Breast epithelium (tissue), 4 donors: Measurements from ENCODE around the gene TAF15. TPM values are rescaled to one million over a fixed set of nuclear protein-coding genes. Genes with fewer than 3 reads are reported as not detected.

ENCODE experiments used
- DNase-seq, 2 donors: peaks; one replicate each; pipeline ENCODE4 v3.0.0-alpha.2; 2019; ENCODE audit warnings: low spot score in 2 of 2
- H3K27ac ChIP-seq, 2 donors: fragments of 200-600 bp; sonication (generic) in 1 of 2; one replicate each; pipeline ENCODE4 v1.5.1; 2016 to 2019; ENCODE audit warnings: mild to moderate bottlenecking in 1 of 2
- H3K27me3 ChIP-seq, 2 donors: fragments of 200-600 bp; sonication (generic) in 1 of 2; one replicate each; pipeline versions ENCODE4 v1.5.1 to v1.6.0; 2017 to 2019; ENCODE audit warnings: control low read depth in 1 of 2, mild to moderate bottlenecking in 1 of 2
- H3K36me3 ChIP-seq: fragments of 200-600 bp; one replicate; pipeline ENCODE4 v1.5.1; 2019
- H3K4me1 ChIP-seq, 2 donors: fragments of 200-600 bp; sonication (generic); one replicate each; pipeline ENCODE4 v1.5.1; 2016 to 2019; ENCODE audit warnings: control low read depth in 1 of 2
- H3K4me3 ChIP-seq, 3 donors: fragments of 200-600 bp; sonication (generic); 1 replicate in 2 of 3; 2 replicates in 1 of 3; pipeline ENCODE4 v1.5.1; 2016 to 2019; ENCODE audit warnings: mild to moderate bottlenecking in 3 of 3, moderate library complexity in 2 of 3
- H3K9me3 ChIP-seq, 2 donors: fragments of 200-600 bp; sonication (generic) in 1 of 2; one replicate each; pipeline ENCODE4 v1.5.1; 2016 to 2019; ENCODE audit warnings: control low read depth in 1 of 2
- POLR2A ChIP-seq: fragments of 450-650 bp; IDR thresholded peaks from one replicate; pipeline ENCODE4 v1.6.1; 2016; ENCODE audit warnings: antibody characterized with exemption, mild to moderate bottlenecking, moderate library complexity
- POLR2AphosphoS5 ChIP-seq, 3 donors: sonication (generic); formaldehyde crosslinking; IDR thresholded peaks; one replicate each; pipeline ENCODE4 v1.6.1; 2017; ENCODE audit warnings: antibody characterized with exemption in 3 of 3
- intact Hi-C: fragments of 100-400 bp; cut with DNase I; formaldehyde crosslinking; loops from one replicate; pipeline ENCODE4 v1.15.1; 2023; ENCODE audit warnings: low total_unique reads
- total RNA-seq, 3 donors: library from RNA; depleted of rRNA; stranded (reverse); fragments of >200 nt; gene quantifications; one replicate each; pipeline ENCODE4 v1.1.0, GENCODE V29; 2016
- TF ChIP-seq, protein P1 (sequence below), 3 donors: fragments of 450-650 bp; IDR thresholded peaks; one replicate each; pipeline ENCODE4 v1.5.1; 2016 to 2017; ENCODE audit warnings: antibody characterized with exemption in 3 of 3, mild to moderate bottlenecking in 3 of 3, moderate library complexity in 3 of 3

The TAF15 gene
- total RNA-seq, 3 donors from 2014 or later = 65.5 to 76.8 (median 72.8) TPM

DNA sequence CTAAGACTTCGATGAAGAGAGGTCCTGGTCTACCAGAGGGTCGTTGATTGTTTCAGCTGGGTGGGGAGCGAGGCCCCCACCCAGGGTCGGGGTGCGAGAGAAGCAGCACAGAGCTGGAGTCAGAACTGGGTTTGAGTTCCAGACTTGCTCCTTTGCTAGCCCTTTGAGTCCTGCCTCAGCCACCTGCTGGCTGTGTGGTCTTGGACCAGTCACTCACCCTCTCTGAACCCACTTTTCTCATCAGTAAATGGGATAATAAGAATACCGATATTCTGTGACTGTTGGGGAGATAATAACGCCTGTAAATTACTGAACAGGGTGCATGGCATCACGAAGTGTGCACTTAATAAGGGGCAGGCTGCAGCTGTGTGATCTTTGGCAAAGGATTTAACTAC lies 13.4 kb upstream of the TAF15 start:
- H3K36me3 ChIP-seq = no peaks in the 10 kb centered on the region
- H3K27ac ChIP-seq = no peak overlapping the region
- intact Hi-C loops = no loop called here
- TF ChIP-seq POLR2A = no peak
- TF ChIP-seq, protein P1, sequence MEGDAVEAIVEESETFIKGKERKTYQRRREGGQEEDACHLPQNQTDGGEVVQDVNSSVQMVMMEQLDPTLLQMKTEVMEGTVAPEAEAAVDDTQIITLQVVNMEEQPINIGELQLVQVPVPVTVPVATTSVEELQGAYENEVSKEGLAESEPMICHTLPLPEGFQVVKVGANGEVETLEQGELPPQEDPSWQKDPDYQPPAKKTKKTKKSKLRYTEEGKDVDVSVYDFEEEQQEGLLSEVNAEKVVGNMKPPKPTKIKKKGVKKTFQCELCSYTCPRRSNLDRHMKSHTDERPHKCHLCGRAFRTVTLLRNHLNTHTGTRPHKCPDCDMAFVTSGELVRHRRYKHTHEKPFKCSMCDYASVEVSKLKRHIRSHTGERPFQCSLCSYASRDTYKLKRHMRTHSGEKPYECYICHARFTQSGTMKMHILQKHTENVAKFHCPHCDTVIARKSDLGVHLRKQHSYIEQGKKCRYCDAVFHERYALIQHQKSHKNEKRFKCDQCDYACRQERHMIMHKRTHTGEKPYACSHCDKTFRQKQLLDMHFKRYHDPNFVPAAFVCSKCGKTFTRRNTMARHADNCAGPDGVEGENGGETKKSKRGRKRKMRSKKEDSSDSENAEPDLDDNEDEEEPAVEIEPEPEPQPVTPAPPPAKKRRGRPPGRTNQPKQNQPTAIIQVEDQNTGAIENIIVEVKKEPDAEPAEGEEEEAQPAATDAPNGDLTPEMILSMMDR (IDR thresholded peaks at IDR 0.05) = no peak
- no peak for TF ChIP-seq POLR2AphosphoS5 (IDR thresholded peaks at IDR 0.05)
- DNase-seq = no peak
- H3K27me3 ChIP-seq = peaks cover 0 to 7% of the 10 kb centered on the region in 2 donors
- no peaks in the 10 kb centered on the region for H3K9me3 ChIP-seq
- peak overlapping the region; percentile 57 to 73 (median 64) for H3K4me3 ChIP-seq
- peaks cover 6% of the 10 kb centered on the region in 2 donors for H3K4me1 ChIP-seq

DNA sequence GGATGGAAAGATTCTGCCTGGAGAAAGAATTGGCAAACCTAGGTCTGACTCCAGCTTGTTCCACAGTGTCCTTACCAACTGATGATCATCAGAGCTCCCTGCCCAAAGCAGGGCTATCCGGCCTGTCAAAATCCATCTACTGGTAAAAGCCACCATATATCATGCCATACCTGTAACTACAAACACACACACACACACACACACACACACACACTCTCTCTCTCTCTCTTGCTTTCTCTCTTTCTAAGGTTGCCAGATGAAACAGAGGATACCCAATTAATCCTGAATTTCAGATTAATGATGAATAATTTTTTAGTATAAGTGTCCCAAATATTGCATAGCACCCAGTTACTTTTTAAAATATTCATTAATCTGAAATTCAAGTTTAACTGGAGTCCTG lies 12.3 kb upstream of the TAF15 start:
- no peaks in the 10 kb centered on the region for H3K36me3 ChIP-seq
- no peak overlapping the region for H3K4me3 ChIP-seq
- H3K27ac ChIP-seq = no peak overlapping the region
- peaks cover 0 to 7% of the 10 kb centered on the region in 2 donors for H3K27me3 ChIP-seq
- intact Hi-C loops = no loop called here
- no peak for DNase-seq
- H3K4me1 ChIP-seq = peaks cover 6% of the 10 kb centered on the region in 2 donors
- no peak for TF ChIP-seq POLR2AphosphoS5 (IDR thresholded peaks at IDR 0.05)
- TF ChIP-seq, protein P1 (IDR thresholded peaks at IDR 0.05) = no peak
- TF ChIP-seq POLR2A = no peak
- H3K9me3 ChIP-seq = no peaks in the 10 kb centered on the region

DNA sequence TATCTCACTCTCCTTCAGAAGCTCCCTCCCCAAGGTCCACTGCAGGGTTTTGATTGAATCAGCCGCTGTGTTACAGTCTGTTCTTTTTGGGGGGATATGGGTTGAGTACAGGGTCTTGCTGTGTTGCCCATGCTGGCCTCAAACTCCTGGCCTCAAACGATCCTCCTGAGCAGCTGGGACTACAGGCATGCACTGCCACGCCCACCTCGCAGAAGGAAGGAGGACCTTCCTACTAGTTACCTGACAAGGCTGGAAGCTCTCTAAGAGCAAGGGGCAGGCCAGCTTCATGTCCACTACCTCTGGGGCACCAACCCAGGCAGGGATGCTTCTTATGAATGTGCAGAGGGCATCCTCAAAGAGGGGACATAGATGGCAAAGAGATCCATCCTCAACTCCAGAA lies 11.9 kb upstream of the TAF15 start:
- DNase-seq = no peak
- peaks cover 0 to 7% of the 10 kb centered on the region in 2 donors for H3K27me3 ChIP-seq
- no peak overlapping the region for H3K27ac ChIP-seq
- no peaks in the 10 kb centered on the region for H3K9me3 ChIP-seq
- H3K36me3 ChIP-seq = no peaks in the 10 kb centered on the region
- intact Hi-C loops = no loop called here
- H3K4me3 ChIP-seq = no peak overlapping the region
- TF ChIP-seq, protein P1 (IDR thresholded peaks at IDR 0.05) = no peak
- TF ChIP-seq POLR2AphosphoS5 (IDR thresholded peaks at IDR 0.05) (no peak), POLR2A (no peak)
- peaks cover 6% of the 10 kb centered on the region in 2 donors for H3K4me1 ChIP-seq

DNA sequence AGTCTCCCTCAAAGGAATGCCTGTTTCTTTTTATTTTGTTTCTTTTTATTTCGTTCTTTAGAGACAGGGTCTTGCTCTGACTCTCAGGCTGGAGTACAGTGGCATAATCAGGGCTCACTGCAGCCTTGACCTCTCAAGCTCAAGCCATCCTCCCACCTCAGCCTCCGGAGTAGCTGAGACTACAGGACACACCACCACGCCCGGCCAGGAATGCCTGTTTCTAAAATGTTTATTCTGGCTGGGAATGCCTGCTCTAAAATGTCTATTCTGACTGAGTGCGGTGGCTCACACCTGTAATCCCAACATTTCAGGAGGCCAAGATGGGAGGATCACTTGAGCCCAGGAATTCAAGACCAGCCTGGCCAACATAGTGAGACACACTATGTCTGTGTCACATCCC lies 11.4 kb upstream of the TAF15 start:
- intact Hi-C loops = no loop called here
- Histone ChIP-seq H3K4me3 (no peak overlapping the region), H3K4me1 (peaks cover 6% of the 10 kb centered on the region in 2 donors), H3K36me3 (no peaks in the 10 kb centered on the region), H3K27me3 (peaks cover 0 to 4% of the 10 kb centered on the region in 2 donors), H3K9me3 (no peaks in the 10 kb centered on the region), H3K27ac (no peak overlapping the region)
- TF ChIP-seq, protein P1 (IDR thresholded peaks at IDR 0.05) = no peak
- TF ChIP-seq POLR2AphosphoS5 (IDR thresholded peaks at IDR 0.05) = no peak
- TF ChIP-seq POLR2A = no peak
- DNase-seq = no peak

DNA sequence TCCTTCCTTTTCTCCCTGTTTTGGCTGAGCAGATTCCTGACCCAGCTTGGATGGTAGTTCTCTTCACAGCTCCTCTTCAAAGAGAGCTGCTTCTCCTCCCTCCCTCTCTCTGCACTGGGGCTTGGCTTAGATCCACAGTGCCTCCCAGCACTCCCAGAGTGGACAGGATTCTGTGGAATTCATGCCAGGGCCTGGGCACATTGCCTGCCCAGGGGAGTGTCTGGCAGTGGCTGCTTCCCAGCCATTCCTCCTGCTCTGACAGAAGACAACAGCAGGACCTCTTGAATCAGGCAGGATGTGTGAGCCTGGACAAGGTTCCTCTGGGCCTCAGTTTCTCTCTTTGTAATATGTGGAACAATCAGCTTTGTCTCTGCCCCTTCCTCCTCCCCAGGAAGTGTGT lies 9.3 kb upstream of the TAF15 start:
- no peaks in the 10 kb centered on the region for H3K27me3 ChIP-seq
- H3K4me1 ChIP-seq = peaks cover 4 to 6% of the 10 kb centered on the region in 2 donors
- no peak overlapping the region for H3K4me3 ChIP-seq
- TF ChIP-seq POLR2A (no peak), POLR2AphosphoS5 (IDR thresholded peaks at IDR 0.05) (peak in 1 of 3 donors; percentile 25)
- H3K36me3 ChIP-seq = no peaks in the 10 kb centered on the region
- peak overlapping the region; percentile 17 to 54 for H3K27ac ChIP-seq
- DNase-seq = peak; percentile 88 to 90
- intact Hi-C loops = no loop called here
- H3K9me3 ChIP-seq = no peaks in the 10 kb centered on the region
